Amniotic stem cell (primary cell): ENCODE data around the gene WDR62.
A peak's percentile ranks its signal among the peaks of the same experiment; 100 is the strongest.
"Not testable (repeated sequence)": the region's sequence is repeated elsewhere in the genome, so short reads cannot be mapped to it uniquely, and the experiment has no call there.

Source experiments
- DNase-seq: peaks from one replicate; lab custom pipeline; 2025; lab: John Stamatoyannopoulos, UW

The WDR62 gene

GRCh38 chr19:36032251-36033104 is 22.2 kb upstream of the WDR62 start, which contains the start of gene CLIP3:
TSS of gene CLIP3 (minus strand) at chr19:36032873. CDS start at chr19:36032357, 516 bp downstream.
- DNase-seq: no peak

- DNase-seq: no peak
Measured at GRCh38 chr19:36040495-36040894, 14.2 kb upstream of the WDR62 start.

- DNase-seq: not testable (repeated sequence)
Measured at GRCh38 chr19:36041092-36041491, 13.6 kb upstream of the WDR62 start.

- no peak for DNase-seq
Measured at GRCh38 chr19:36041831-36042230, 12.9 kb upstream of the WDR62 start.

- no peak for DNase-seq
Measured at GRCh38 chr19:36043952-36044351, 10.7 kb upstream of the WDR62 start.

- DNase-seq: no peak
Measured at GRCh38 chr19:36046443-36047050, 8.2 kb upstream of the WDR62 start.

- DNase-seq: no peak
Measured at GRCh38 chr19:36047835-36048234, 6.9 kb upstream of the WDR62 start.

- DNase-seq: no peak
Measured at GRCh38 chr19:36049080-36049698, 5.5 kb upstream of the WDR62 start.

GRCh38 chr19:36051236-36051635 is 3.5 kb upstream of the WDR62 start:
- DNase-seq: no peak

GRCh38 chr19:36051637-36052036 is 3.1 kb upstream of the WDR62 start:
- no peak for DNase-seq

- peak; percentile 97 for DNase-seq
Measured at GRCh38 chr19:36054119-36054732, 471 bp upstream of the WDR62 start, which contains the start of gene THAP8. TSS of gene THAP8 (minus strand) at chr19:36054285. CDS start at chr19:36054217, 68 bp downstream.

GRCh38 chr19:36058481-36059179 is 3.9 kb downstream of the WDR62 start:
- no peak for DNase-seq

GRCh38 chr19:36059180-36059910 is 4.6 kb downstream of the WDR62 start:
- DNase-seq: no peak

GRCh38 chr19:36060430-36060829 is 5.7 kb downstream of the WDR62 start:
- DNase-seq: peak; percentile 28

- DNase-seq: no peak
Measured at GRCh38 chr19:36061367-36061766, 6.7 kb downstream of the WDR62 start.

GRCh38 chr19:36064826-36065225 is 10.1 kb downstream of the WDR62 start:
- DNase-seq: no peak

GRCh38 chr19:36067681-36068080 is 13.0 kb downstream of the WDR62 start:
- DNase-seq: no peak

- DNase-seq: not testable (repeated sequence)
Measured at GRCh38 chr19:36068810-36069499, 14.3 kb downstream of the WDR62 start.

GRCh38 chr19:36072081-36072480 is 17.4 kb downstream of the WDR62 start:
- no peak for DNase-seq

- no peak for DNase-seq
Measured at GRCh38 chr19:36073121-36073876, 18.6 kb downstream of the WDR62 start.
